Stimulated activated CD4-positive, alpha-beta T cell treated with anti-CD3 and anti-CD28 coated beads, Interleukin-4, amount 100 ng/mL, for 4 hours (primary cell): ENCODE measurements around the gene PTGER1.

Source experiments
- DNase-seq, 2 experiments: peaks; one replicate each; pipeline ENCODE4 v3.0.0-alpha.2; 2020

PTGER1 gene

DNA sequence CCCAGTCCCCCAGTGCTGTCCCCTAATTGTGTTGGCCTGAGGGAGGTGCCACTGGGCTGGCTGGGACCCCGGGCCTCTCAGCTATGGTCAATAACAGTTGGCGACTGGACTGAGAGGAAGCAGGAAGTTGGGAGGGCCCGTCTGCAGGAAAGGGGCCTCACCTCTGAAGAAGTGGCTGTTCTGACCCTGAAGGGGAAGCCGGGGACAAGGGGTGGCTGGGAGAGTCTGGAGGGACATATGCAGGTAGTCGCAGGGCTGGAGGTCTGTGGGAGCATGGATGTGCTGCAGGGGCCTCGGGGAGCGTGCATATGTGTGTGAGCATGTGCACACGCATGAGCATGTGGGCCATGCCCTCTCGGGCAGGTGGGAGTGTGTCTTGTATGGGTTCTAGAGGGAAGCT is 36.1 kb downstream of the PTGER1 start:
- no peak for DNase-seq

DNA sequence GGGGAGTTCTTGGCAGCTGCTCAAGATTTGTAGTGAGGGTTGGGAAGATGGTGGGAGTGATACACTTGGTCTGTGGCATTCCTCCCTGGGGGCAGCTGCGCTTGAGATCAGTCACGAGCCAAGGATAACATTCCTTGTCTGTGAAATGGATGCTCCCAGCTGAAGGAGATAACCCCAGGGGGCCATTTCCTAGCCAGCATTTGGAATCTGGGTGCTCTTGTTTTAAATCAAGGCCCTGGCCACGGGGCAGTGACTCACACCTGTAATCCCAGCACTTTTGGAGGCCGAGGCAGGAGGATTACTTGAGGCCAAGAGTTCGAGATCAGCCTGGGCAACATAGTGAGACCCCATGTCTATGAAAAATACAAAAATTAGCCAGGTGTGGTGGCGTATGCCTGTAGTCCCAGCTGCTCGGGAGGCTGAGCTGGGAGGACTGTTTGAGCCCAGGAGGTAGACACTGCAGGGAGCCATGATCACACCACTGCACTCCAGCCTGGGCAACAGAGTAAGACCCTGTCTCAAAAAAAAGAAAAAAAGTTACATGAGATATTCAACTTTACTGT is 37.5 kb downstream of the PTGER1 start:
- no peak for DNase-seq

DNA sequence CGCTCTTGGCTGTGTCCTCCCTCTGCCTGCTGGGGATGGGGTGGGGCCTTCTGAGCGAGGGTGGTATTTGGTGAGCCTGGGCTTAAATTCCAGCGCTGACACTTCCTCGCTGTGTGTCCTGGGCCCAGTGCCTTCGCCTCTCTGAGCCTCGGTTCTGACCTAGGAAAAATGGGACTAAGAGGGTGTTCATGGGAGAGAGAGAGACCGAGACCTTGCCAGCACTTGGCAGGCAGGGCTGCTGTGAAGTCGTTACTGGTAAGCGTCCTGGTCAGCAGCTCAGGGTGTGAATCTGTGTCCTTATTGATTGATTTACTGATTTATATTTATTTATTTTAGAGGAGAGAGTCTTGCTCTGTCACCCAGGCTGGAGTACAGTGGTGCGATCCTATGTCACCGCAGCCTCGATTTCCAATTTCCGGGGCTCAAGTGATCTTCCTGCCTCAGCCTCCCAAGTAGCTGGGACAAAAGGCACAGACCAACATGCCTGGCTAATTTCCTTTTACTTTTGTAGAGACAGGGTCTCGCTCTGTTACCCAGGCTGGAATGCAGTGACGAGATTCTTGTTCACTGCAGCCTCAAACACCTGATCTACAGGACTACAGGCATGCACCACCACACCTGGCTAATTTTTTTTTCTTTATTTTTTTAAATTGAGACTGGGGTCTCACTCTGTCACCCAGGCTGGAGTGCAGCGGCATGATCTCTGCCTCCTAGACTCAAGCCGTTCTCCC is 39.7 kb downstream of the PTGER1 start:
- no peak for DNase-seq

DNA sequence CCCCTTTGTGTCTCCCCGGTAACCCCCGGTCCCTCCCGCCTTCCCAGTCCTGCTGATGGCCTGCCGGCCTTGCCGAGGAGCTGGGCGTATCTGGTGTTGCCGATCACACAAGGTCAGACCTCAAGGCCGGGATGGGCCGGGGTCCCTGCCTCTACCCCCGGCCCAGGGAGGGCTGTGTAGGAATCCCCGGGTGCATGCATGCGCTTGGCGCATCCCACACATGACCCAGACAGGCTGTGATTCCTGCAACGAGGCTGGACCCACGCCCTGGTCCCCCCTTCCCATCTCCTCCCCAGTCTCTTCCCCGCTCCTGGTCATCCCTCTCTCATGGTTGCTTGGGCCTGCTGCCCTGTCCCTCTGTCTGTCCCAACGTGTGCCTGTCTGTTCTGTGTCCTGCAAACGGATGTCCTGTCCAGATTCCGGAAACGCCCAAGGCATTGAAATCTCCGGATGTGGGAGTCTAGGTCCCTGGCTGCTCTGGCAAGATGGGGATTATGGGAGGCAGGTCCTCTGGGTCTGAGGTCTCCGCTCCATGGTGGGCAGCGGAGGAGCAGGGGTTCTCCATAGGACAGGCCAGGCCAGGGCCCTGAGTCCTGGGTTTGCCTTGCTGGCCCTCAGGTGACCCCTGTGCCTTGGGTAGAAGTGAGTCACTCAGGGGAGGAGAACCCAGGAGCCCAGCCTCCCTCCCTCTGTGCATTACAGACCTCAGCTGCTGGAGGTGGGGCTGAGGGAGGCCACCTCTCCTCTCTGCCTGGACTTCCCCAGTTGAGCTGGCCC is 40.4 kb downstream of the PTGER1 start:
- no peak for DNase-seq

DNA sequence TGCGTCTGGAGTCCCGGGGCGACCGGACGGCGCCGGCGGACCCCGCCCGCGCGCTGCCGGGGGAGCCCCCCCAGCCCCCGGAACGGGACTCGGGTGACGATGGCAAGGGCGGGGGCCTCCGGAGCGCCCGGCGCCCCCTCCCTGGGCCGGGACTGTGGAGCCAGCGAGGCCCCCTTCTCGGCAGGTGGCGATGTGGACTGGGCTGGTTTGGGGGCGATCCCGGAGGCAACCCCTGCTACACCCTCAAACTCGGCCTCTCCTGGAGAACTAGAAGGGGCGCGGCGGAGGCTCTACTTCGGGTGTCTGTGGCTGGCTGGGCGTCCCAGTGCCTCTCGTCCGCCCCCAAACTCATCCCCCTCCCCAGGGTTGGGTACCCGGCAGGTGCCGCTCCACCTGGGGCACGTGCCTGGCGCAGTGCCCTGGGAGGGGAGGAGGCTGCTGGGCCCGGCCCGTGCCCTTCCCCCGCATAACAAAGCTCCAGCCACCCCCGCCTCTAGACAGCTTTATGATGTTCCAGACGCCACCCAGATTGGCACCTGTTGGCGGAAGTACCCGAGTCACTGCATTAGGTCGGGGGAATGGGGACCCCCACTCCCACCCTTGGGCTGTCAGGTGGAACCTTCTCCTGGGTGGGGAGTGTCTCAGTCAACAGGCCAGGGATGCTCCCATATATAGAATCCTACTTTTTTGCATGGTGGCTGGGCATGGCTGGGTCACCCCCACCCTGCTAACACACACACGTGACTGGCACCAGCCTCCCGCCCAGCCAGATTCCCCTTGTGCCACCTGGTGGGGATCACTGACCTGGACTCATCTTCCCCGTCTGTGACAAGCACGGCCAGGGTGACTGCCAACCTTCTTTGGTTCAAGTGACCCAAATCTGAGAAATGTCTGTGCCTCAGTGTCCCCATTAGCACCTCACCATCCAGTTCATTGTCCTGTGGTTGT is 41.3 kb downstream of the PTGER1 start:
- DNase-seq = peak; percentile 43 to 79

DNA sequence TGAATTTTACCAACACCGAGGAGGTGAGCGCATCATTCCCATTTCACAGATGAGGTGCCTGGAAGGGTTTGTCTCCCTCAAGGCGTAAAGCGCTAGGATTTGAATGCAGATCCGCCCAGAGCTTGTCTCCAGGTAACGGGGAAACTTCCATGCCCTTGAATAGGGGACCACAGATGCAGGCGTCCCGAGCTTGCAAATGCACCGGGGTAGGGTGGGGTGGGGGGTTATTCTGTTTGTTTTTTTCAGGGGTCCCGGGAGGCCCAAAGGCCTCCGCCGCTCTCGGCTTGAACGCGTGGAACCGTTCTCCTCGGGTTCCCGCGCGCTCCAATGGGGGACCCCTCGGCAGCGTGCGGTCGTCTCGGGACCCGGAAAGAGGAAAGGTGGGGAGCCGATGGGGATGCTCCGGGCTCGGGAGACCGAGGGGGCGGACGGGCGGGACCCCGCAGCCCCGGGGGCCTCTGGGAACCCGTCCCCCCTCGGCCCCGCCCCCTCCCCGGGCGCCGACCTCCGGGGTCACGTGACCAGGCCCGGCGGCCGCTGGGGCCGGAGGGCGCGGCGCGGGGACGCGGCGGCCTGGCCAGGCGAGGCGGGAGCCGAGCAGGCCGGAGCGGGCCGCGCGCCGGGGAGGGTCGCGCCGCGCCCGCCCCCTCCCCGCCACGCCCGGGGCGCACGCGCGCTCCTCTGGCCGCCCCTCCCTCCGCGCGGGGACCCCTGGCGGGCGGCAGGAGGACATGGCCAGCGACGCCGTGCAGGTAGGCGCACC is 42.2 kb downstream of the PTGER1 start, which contains the start of gene PKN1:
Gene PKN1 (plus strand): TSS at position 516 of the 763 bp plus-strand sequence. CDS start 216 bp downstream, at position 732.
- peak in 1 of 2 experiments; percentile 69 for DNase-seq

DNA sequence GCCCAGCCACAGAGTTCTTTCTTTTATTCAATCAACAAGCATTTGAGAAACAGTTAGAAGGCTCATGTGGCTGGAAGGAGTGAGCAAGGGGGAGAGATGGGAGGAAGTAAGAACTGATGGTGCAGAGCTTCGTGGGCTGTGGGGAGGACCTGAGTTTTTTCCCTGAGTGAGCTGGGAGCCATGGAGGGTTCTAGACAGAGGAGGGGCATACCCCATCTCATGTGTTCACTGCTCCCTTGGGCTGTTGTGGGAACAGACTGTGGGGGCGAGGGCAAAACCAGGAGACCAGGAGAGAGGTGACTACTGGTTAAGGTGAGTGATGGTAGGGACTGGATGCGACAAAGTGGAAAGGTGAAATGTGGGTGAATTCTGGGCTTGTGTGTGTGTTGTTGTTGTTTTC is 44.4 kb downstream of the PTGER1 start:
- DNase-seq = no peak

DNA sequence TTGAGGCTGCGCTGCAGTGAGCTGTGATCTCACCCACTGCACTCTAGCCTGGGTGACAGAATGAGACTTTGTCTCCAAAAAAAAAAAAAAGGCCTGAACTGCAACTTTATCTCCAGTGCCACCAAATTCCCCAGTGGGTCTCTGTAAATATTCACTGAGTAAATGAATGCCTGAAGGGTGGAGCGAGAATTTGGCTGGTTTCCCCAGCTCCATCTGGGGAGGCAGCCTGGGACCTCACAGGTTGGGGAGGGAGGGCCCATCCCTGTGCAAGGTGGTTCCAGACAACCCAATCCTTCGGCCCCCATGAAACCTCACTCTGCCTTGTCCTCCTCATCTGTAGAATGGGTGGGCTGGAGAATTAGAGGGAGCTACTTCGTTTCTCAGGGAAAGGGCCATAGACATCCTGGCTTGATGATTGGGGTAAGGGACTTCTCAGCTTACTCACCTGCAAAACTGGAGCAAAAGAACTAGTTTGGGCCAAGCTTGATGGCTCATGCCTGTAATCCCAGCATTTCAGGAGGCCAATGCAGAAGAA is 46.2 kb downstream of the PTGER1 start:
- DNase-seq = no peak

DNA sequence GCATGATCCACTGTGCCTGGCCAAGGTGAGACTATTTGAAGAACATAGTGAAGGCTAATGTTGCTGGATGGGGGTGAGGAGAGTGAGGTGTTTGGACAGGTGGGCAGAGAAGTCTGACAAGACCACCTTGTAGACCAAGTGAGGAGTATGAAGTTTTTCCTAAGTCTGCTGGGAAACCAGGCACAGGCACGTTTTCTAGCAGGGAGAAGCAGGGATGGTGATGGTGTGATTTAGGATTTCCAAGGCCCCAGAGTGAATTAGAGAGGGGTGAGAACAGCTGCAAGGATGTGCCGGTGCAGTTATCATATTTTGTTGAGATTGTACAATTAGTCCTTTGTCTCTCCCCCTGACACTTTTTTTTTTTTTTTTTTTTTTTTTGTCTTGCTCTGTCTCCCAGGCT is 47.7 kb downstream of the PTGER1 start:
- DNase-seq = no peak

DNA sequence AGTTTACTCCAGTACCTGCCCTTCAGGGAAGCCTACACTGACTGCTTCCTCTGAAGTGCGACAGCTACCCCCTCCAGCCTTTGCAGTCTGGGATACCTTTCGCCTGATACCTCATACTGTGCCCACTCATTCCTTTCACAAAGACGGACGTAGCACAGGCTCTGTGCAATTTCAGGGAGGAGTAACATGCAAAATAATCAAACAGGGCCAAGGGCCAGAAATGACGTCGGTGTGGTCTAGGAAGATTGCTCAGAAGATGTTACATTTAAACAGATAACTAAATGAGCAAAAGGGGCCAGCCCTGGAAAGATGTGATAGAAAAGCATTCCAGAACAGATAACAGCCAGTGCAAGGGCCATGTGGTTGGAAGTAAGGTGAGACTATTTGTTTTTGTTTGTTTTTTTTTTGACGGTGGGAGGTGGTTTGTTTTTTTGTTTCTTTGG is 49.4 kb downstream of the PTGER1 start:
- DNase-seq = no peak
